VCaP (cell line): ENCODE measurements around the gene EIF3M.

Experiments
- H3K27ac ChIP-seq: fragments of 450-650 bp; 2 replicates; pipeline ENCODE4 v1.5.1; 2017
- CTCF ChIP-seq: fragments of 450-650 bp; conservative IDR thresholded peaks from 2 replicates; pipeline ENCODE4 v1.5.1; 2017; ENCODE audit warnings: mild to moderate bottlenecking, moderate library complexity

The EIF3M gene

GRCh38 chr11:32615422-32615821, 31.8 kb downstream of the EIF3M start:
- H3K27ac ChIP-seq: no peak overlapping the region
- TF ChIP-seq CTCF: peak; percentile 37

GRCh38 chr11:32616903-32617302, 33.3 kb downstream of the EIF3M start:
- no peak overlapping the region for H3K27ac ChIP-seq
- no peak for TF ChIP-seq CTCF

GRCh38 chr11:32630844-32631243, 47.2 kb downstream of the EIF3M start:
- no peak overlapping the region for H3K27ac ChIP-seq
- no peak for TF ChIP-seq CTCF

GRCh38 chr11:32635819-32636218, 52.2 kb downstream of the EIF3M start:
- no peak overlapping the region for H3K27ac ChIP-seq
- no peak for TF ChIP-seq CTCF

- TF ChIP-seq CTCF: no peak
- no peak overlapping the region for H3K27ac ChIP-seq
These were observed 57.7 kb downstream of the EIF3M start for GRCh38 chr11:32641361-32641760.

GRCh38 chr11:32643526-32643925, 59.9 kb downstream of the EIF3M start:
- no peak for TF ChIP-seq CTCF
- H3K27ac ChIP-seq: no peak overlapping the region
